Dermis lymphatic vessel endothelial cell (primary cell): ENCODE measurements around the gene SULT1A3. TPM values are rescaled to one million over a fixed set of nuclear protein-coding genes. Genes with fewer than 3 reads are reported as not detected.

Experiments used
- total RNA-seq: library from RNA; depleted of rRNA; stranded (reverse); fragments of >200 nt; gene quantifications from 2 replicates; pipeline ENCODE4 v1.2.1, GENCODE V29; 2014

The SULT1A3 gene
- total RNA-seq, result 1.5 and 1.9 TPM in 2 replicates

GRCh38 chr16:30199049-30199448 is at the start of gene SULT1A3:
SULT1A3 (plus strand) TSS chr16:30199255; CDS start chr16:30200729, 1,474 bp downstream.

GRCh38 chr16:30183233-30184095 is 15.6 kb upstream of the SULT1A3 start, which contains the start of gene CORO1A:
CORO1A (plus strand) TSS chr16:30183602; CDS start chr16:30185210, 1,608 bp downstream.

GRCh38 chr16:30193615-30194014 is 5.4 kb upstream of the SULT1A3 start, which contains the start of the genes BOLA2B and SLX1A:
BOLA2B (minus strand) TSS chr16:30193666; CDS start chr16:30193595, 71 bp downstream.
SLX1A (plus strand) TSS chr16:30193875; CDS start chr16:30194085, 210 bp downstream.

GRCh38 chr16:30248379-30248778 is 49.3 kb downstream of the SULT1A3 start, which contains the start of gene NPIPB13:
NPIPB13 (minus strand) TSS chr16:30248479; CDS start chr16:30245573, 2,906 bp downstream.

Other genes starting within 250 kb of the SULT1A3 start
- gene TMEM219, start 237.2 kb upstream of the SULT1A3 start, total RNA-seq, result 54.8 and 69.0 TPM in 2 replicates
- gene TAOK2, start 225.4 kb upstream of the SULT1A3 start, total RNA-seq, result 77.8 and 79.8 TPM in 2 replicates
- 3.6 and 5.5 TPM in 2 replicates for gene HIRIP3, start 203.6 kb upstream of the SULT1A3 start, total RNA-seq
- gene INO80E, start 203.0 kb upstream of the SULT1A3 start, total RNA-seq, result 16.6 and 17.7 TPM in 2 replicates
- gene DOC2A, start 188.2 kb upstream of the SULT1A3 start, total RNA-seq, result 0.09 and 0.33 TPM in 2 replicates
- gene C16orf92, start 176.1 kb upstream of the SULT1A3 start, total RNA-seq, result not detected in 2 replicates
- gene TLCD3B, start 168.0 kb upstream of the SULT1A3 start, total RNA-seq, result not detected in 2 replicates
- 155 and 225 TPM in 2 replicates for gene ALDOA, start 133.5 kb upstream of the SULT1A3 start, total RNA-seq
- 190 and 227 TPM in 2 replicates for gene PPP4C, start 123.3 kb upstream of the SULT1A3 start, total RNA-seq
- 0.11 and 0.26 TPM in 2 replicates for gene TBX6, start 107.3 kb upstream of the SULT1A3 start, total RNA-seq
- gene YPEL3, start 103.0 kb upstream of the SULT1A3 start, total RNA-seq, result 22.9 and 26.1 TPM in 2 replicates
- gene GDPD3, start 85.7 kb upstream of the SULT1A3 start, total RNA-seq, result 0.86 and 1.2 TPM in 2 replicates
- gene MAPK3, start 76.0 kb upstream of the SULT1A3 start, total RNA-seq, result 39.7 and 43.9 TPM in 2 replicates
- 0.76 and 1.5 TPM in 2 replicates for gene CORO1A, start 15.7 kb upstream of the SULT1A3 start, total RNA-seq
- gene BOLA2B, start 5.6 kb upstream of the SULT1A3 start, total RNA-seq, result 13.4 and 26.9 TPM in 2 replicates
- gene SLX1A, start 5.4 kb upstream of the SULT1A3 start, total RNA-seq, result 43.8 and 54.1 TPM in 2 replicates
- gene NPIPB13, start 49.2 kb downstream of the SULT1A3 start, total RNA-seq, result 0.43 and 2.0 TPM in 2 replicates
- 33.8 and 39.9 TPM in 2 replicates for gene CD2BP2, start 156.1 kb downstream of the SULT1A3 start, total RNA-seq
- 18.0 and 21.6 TPM in 2 replicates for gene TBC1D10B, start 171.2 kb downstream of the SULT1A3 start, total RNA-seq
- gene MYL11, start 175.5 kb downstream of the SULT1A3 start, total RNA-seq, result not detected in 2 replicates
- gene SEPTIN1, start 183.3 kb downstream of the SULT1A3 start, total RNA-seq, result 0.11 TPM in 1 of 2 replicates, not detected in the other
- 11.8 and 19.3 TPM in 2 replicates for gene ZNF48, start 196.2 kb downstream of the SULT1A3 start, total RNA-seq
- gene ZNF771, start 208.4 kb downstream of the SULT1A3 start, total RNA-seq, result 8.0 and 13.7 TPM in 2 replicates
- 95.3 and 120 TPM in 2 replicates for gene DCTPP1, start 230.8 kb downstream of the SULT1A3 start, total RNA-seq
- gene SEPHS2, start 246.6 kb downstream of the SULT1A3 start, total RNA-seq, result 23.4 and 23.7 TPM in 2 replicates